HEK293T (cell line): ENCODE measurements around the gene RPUSD1.

Experiments used
- CTBP1 ChIP-seq: fragments of 450-650 bp; IDR thresholded peaks from 2 replicates; pipeline ENCODE4 v1.6.1; 2016; ENCODE audit warnings: borderline replicate concordance
- FOXK2 ChIP-seq: fragments of 450-650 bp; IDR thresholded peaks from 2 replicates; pipeline ENCODE4 v1.6.1; 2016; ENCODE audit warnings: mild to moderate bottlenecking
- FOXM1 ChIP-seq: fragments of 450-650 bp; IDR thresholded peaks from 2 replicates; pipeline ENCODE4 v1.6.1; 2017; ENCODE audit warnings: mild to moderate bottlenecking, borderline replicate concordance
- HDGF ChIP-seq: fragments of 450-650 bp; IDR thresholded peaks from 2 replicates; pipeline ENCODE4 v1.6.1; 2017; ENCODE audit warnings: antibody characterized with exemption, borderline replicate concordance
- LEF1 ChIP-seq: fragments of 450-650 bp; IDR thresholded peaks from 2 replicates; pipeline ENCODE4 v1.6.1; 2017; ENCODE audit warnings: mild to moderate bottlenecking, borderline replicate concordance
- SUZ12 ChIP-seq: fragments of 450-650 bp; IDR thresholded peaks from 2 replicates; pipeline ENCODE4 v1.6.1; 2016; ENCODE audit warnings: mild to moderate bottlenecking

DNA sequence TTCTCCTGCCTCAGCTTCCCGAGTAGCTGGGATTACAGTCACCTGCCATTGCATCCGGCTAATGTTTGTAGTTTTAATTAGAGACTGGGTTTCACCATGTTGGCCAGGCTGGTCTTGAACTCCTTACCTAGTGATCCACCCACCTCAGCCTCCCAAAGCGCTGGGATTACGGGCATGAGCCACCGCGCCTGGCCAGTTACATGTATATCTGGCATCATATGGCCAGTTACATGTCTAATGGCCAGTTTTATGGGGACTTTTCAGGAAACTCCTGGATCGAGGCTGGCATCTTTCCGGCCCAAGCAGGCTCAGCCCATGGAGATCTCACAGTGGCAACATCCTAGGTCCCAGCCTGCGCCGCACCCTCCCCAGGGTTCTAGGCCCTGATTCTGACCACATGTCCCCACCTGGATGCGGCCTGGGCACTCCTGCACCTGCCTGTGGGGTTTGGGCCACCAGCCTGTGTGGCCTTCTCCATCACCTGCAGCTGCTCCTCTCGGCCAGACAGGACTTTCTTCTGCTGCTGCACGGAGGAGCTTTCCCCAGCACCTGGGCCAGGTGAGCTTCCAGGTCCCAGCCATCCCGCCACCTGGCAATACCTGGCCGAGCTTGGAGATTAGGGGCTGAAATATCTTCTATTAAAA, 46.1 kb downstream of the RPUSD1 start:
- TF ChIP-seq HDGF (no peak), SUZ12 (no peak), FOXM1 (no peak), LEF1 (no peak), FOXK2 (no peak), CTBP1 (no peak)
